Astrocyte (in vitro differentiated cells and primary cell): ENCODE measurements around the gene RECQL5.

ENCODE experiments used
- CTCF ChIP-seq: IDR thresholded peaks from 2 replicates; pipeline ENCODE4 v1.5.1; 2011; ENCODE audit warnings: low read depth, mild to moderate bottlenecking, inconsistent platforms, low read length, moderate library complexity; ENCODE audit not compliant: insufficient read depth
- EZH2 ChIP-seq: IDR thresholded peaks from 2 replicates; pipeline ENCODE4 v1.6.1; 2012; ENCODE audit warnings: mild to moderate bottlenecking, low read length, inconsistent platforms; ENCODE audit not compliant: insufficient read depth

- TF ChIP-seq EZH2 (no peak), CTCF (no peak)
Observed at GRCh38 chr17:75642182-75642783, 24.7 kb downstream of the RECQL5 start.
